ENCODE measurements around the gene RFX1.
"Not testable (repeated sequence)": the region's sequence is repeated elsewhere in the genome, so short reads cannot be mapped to it uniquely, and the experiment has no call there.

RFX1 gene

GRCh38 chr19:13932911-13933393 is 73.2 kb downstream of the RFX1 start:
- no peak for DNase-seq

- no peak for DNase-seq
Measured at GRCh38 chr19:13932149-13932637, 73.9 kb downstream of the RFX1 start.

DNA sequence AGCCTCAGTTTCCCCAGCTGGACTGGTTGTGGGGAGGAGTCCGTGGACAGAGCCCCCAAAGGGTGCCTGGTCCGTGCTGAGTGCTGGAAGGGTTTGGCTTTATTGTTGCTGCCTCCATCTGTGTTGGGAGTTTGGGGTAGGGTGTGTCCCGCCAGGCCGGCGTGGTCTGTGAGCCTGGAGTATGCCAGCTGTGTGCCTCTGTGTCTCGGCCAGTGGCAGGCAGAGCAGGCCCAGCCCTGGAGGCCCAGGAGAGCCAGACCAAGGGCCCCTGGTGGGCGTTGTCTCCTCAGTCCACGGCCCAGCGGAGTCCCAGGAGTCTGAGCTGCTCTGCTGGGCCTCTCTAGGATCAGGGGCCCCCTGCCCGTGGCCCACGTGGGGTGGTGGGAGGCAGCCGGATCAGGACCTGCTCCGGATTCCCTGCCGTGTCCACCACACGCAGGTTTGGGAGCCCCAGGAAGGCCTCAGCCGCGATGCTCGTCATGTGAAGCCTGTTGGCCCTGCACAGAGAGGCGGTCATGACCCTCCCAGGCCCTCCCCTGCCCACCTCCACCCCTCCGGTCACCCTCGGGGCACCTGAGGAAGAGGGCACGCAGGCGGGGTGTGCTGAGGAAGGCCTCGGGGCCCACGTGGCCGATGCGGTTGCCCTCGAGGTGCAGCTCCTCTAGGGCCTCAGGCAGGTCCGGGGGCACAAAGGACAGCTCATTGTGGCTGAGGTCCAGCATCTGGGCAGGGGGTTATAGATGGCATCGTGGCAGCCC is 74.5 kb downstream of the RFX1 start:
- DNase-seq, result no peak

- DNase-seq, result no peak
Measured at GRCh38 chr19:13930402-13930801, 75.7 kb downstream of the RFX1 start.

DNA sequence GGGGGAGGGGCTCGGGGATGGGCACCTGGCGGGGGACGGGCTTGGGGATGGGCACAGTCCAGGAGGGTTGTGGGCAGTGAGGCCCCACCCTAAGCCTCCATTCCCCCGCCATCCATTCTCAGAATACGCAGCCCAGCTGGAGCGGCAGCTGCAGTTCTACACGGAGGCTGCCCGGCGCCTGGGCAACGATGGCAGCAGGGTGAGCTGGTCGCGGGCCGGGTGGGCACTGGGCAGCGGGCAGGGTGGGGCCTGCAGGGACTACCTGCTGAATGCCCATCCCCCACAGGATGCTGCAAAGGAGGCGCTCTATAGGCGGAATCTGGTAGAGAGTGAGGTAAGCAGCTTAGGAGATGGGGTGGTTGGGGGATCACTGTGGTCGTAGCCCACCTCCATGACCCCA is 76.2 kb downstream of the RFX1 start:
- DNase-seq, result no peak

- no peak for DNase-seq
Measured at GRCh38 chr19:13929340-13929739, 76.8 kb downstream of the RFX1 start.

DNA sequence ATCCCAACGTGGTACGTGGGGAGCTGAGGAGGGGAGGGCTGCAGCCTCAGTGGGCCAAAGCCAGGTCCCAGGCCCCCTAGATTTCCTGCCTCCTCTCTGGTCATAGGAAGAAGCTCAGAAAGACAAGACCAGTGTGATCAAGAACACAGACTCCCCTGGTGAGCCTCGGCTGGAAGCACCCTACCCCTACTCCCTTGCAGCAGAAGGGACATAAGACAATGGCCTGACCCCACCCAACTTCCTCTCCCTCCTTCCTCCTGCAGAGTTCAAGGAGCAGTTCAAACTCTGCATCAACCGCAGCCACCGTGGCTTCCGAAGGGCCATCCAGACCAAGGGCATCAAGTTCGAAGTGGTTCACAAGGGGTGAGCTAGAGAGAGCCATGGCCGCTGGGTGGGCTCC is 79.4 kb downstream of the RFX1 start:
- no peak for DNase-seq

- DNase-seq, result no peak
Measured at GRCh38 chr19:13926010-13926409, 80.1 kb downstream of the RFX1 start.

DNA sequence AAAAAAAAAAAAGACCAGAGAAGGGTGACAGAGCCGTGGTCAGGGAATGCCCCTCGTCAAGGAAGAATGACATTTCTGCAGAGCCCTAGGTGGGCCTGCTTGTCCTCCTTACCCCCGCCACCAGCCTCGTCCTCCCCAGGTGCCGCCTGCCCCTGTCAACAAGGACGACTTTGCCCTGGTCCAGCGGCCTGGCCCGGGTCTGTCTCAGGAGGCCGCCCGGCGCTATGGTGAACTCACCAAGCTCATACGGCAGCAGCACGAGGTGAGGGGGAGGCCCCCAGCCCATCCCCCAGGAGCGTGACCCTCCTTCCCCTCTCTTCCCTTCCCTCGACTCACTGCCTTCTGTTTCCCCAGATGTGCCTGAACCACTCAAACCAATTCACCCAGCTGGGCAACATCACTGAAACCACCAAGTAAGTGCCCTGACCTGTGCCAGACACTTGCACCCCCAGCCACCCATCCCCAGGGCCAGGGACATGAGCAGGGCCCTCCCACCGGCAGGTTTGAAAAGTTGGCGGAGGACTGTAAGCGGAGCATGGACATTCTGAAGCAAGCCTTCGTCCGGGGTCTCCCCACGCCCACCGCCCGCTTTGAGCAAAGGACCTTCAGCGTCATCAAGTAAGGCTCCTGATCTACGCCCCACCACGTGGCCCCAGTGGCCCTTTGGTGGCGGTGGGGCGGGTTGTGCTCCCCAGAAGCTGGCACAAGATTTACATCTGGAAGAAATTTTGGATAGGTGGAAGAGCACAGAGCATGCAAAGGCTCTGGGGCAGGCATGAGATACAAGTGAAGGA is 82.7 kb downstream of the RFX1 start:
- DNase-seq, result no peak

DNA sequence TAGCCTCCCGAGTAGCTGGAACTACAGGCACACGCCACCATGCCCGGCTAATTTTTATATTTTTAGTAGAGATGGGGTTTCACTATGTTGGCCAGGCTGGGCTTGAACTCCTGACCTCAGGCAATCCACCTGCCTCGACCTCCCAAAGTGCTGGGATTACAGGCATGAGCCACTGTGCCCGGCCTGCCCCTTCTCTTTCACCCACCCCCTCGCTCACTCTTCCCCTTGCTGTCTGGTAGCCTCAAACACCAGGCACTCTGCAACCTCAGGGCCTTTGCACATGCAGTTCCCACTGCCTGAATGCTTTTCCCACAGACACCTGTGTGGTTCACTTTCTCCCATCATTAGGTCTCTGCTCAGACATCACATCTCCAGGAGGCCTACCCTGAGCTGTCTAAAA is 84.0 kb downstream of the RFX1 start:
- DNase-seq, result not testable (repeated sequence)

- DNase-seq, result no peak
Measured at GRCh38 chr19:13920940-13921747, 85.0 kb downstream of the RFX1 start.

DNA sequence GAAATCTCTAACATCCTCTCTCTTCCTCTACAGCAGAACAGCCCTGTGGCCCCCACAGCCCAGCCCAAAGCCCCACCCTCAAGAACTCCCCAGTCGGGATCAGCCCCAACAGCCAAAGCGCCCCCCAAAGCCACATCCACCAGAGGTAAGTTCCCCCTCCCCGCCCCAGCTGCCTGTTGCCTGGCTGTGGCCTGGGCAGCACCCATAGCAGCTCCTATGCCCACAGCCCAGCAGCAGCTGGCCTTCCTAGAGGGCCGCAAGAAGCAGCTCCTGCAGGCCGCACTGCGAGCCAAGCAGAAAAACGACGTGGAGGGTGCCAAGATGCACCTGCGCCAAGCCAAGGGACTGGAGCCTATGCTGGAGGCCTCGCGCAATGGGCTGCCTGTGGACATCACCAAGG is 85.6 kb downstream of the RFX1 start:
- no peak for DNase-seq

GRCh38 chr19:13918726-13919411 is 87.3 kb downstream of the RFX1 start:
- DNase-seq, result no peak

- DNase-seq, result no peak
Measured at GRCh38 chr19:13917888-13918406, 88.2 kb downstream of the RFX1 start.

DNA sequence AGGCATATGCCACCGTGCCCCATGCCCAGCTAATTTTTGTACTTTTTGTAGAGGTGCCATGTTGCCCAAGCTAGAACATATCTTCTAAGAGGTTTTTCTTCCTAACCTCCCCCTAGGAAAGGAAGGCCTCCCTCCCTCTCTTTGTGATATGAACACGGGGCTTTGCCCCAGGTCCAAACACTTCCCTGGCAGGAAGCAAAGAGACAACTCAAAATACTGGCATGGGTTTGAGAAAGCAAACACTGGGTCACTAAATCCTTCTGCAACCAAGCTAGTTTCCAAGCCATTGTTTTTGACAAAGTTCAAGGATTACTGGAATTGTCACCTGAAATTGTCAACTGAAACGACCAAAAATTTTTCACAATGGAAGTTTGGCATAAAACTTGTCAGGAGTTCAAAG is 91.3 kb downstream of the RFX1 start:
- no peak for DNase-seq

GRCh38 chr19:13913352-13913751 is 92.8 kb downstream of the RFX1 start:
- DNase-seq, result no peak
